Spleen (tissue), 7 donors: ENCODE results near the gene MUSTN1.

Experiments
- POLR2AphosphoS5 ChIP-seq, 3 donors: sonication (generic); formaldehyde crosslinking; IDR thresholded peaks; one replicate each; pipeline ENCODE4 v1.5.1; 2017; ENCODE audit warnings: antibody characterized with exemption in 3 of 3
- TF ChIP-seq, protein P1 (sequence below), 11 experiments: fragments of 200-600 bp in 7 of 11; fragments of 450-650 bp in 4 of 11; sonication (generic) in 4 of 11; IDR thresholded peaks in 8 of 11; conservative IDR thresholded peaks in 3 of 11; 1 replicate in 7 of 11; 2 replicates in 4 of 11; pipeline versions ENCODE4 v1.4.0 to v1.8.0; 2016 to 2021; ENCODE audit warnings: antibody characterized with exemption in 11 of 11, inconsistent platforms in 4 of 11, mild to moderate bottlenecking in 1 of 11
- donor health status: DM: no; HTN: no; CAD: no; lungs with moderate emphysema.
- donor health status: DM: no; HTN: no; CAD: no.
- donor health status: DM: no; HTN: no; CAD: no.

- no peak for TF ChIP-seq POLR2AphosphoS5 (IDR thresholded peaks at IDR 0.05)
- TF ChIP-seq, protein P1, sequence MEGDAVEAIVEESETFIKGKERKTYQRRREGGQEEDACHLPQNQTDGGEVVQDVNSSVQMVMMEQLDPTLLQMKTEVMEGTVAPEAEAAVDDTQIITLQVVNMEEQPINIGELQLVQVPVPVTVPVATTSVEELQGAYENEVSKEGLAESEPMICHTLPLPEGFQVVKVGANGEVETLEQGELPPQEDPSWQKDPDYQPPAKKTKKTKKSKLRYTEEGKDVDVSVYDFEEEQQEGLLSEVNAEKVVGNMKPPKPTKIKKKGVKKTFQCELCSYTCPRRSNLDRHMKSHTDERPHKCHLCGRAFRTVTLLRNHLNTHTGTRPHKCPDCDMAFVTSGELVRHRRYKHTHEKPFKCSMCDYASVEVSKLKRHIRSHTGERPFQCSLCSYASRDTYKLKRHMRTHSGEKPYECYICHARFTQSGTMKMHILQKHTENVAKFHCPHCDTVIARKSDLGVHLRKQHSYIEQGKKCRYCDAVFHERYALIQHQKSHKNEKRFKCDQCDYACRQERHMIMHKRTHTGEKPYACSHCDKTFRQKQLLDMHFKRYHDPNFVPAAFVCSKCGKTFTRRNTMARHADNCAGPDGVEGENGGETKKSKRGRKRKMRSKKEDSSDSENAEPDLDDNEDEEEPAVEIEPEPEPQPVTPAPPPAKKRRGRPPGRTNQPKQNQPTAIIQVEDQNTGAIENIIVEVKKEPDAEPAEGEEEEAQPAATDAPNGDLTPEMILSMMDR (IDR thresholded peaks at IDR 0.05 in 8 of 11, conservative IDR thresholded peaks at IDR 0.05 in 3 of 11): no peak
Observed at GRCh38 chr3:52784021-52784621, 50.7 kb downstream of the MUSTN1 start.
